GM12875 (cell line): ENCODE data around the gene MACROD1.
A peak's percentile ranks its signal among the peaks of the same experiment; 100 is the strongest.

Experiments
- H3K4me3 ChIP-seq: one replicate; pipeline ENCODE4 v1.5.1; 2011; ENCODE audit warnings: low read depth, low read length, control low read depth
- CTCF ChIP-seq: IDR thresholded peaks from 2 replicates; pipeline ENCODE4 v1.5.1; 2011; ENCODE audit warnings: low read depth, mild to moderate bottlenecking, control low read depth, inconsistent platforms, low read length, moderate library complexity, borderline replicate concordance; ENCODE audit not compliant: insufficient read depth

Gene MACROD1

GRCh38 chr11:64093233-64094039 lies 72.5 kb downstream of the MACROD1 start:
- no peak overlapping the region for H3K4me3 ChIP-seq
- TF ChIP-seq CTCF: no peak

GRCh38 chr11:64092761-64093136 lies 73.2 kb downstream of the MACROD1 start:
- TF ChIP-seq CTCF: no peak
- H3K4me3 ChIP-seq: no peak overlapping the region

GRCh38 chr11:64092111-64092760 lies 73.7 kb downstream of the MACROD1 start:
- no peak overlapping the region for H3K4me3 ChIP-seq
- no peak for TF ChIP-seq CTCF

DNA sequence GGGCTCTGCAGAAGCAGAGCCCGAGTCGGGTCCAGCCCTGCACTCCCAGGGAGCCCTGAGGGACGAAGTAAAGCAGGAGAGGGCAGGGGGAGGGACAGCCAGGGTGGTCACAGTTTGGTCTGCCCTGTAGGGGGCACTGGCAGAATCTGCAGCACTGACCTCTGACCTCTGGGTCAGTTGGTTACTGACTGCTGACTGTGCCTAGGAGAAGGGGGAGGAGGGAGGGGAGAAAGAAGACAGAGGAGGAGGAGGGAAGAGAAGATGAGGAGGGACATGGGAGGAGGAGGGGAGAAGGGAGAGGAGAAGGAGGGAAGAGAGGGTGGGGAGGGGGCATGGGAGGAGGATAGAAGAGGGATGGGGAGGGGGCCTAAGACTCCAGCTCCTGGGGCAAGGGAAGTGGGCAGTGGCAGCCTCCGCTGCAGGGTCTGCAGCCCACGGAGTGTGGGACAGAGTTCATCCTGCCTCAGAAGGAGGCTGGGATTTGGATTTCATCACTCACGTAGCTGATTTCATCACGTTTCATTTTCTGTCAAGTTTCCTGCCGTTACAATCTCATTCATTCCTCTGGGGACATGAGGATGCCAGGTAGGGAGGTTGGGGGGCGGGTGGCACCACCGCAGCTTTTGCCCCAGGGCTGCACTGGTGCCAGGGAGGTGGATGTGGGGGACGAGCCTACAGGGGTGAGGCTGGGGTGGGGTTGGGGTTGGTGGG lies 75.0 kb downstream of the MACROD1 start:
- H3K4me3 ChIP-seq: no peak overlapping the region
- TF ChIP-seq CTCF: 0 out of 2 replicates have a peak, but pooled peaks have one; percentile 1

DNA sequence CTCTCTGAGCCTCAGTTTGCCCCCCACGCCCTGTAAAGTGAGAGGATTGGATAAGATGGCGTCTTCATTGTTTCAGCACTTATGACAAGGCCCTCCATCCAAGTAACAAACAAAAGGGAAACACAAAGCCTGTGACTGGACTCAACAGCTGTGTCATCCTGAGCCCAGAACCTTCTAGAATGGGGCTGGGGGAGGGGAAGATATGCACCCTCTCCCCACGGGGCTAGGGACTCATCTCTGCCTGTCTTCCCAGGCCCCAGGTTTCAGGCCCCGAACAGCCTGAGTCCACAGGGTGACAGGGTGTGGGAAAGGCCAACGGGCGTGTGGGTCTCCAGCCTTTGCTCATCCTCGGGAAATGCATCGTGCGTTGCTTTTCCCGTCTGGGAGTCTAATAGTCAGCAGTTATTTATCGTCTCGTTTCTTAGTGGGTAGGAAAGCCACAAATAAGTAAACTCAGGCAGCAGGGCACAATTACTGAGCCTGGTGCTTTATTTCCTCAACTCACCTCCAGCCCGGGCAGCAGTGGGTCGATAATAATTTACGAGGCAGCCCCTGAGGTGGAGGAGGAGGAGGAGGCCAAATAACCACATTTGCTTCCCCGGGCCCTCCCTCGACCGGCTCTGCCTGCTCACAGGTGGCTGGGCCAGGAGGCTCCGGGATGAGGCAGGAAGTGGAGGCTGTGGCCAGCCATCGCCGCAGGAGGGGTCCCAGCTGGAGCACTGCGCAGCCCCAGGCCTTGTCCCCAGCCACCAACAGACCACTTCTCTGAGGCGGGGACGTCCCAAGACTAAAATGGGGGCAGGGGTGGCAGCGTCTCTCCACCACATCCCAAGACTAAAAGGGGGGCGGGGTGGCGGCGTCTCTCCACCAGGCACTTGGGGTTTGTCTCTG lies 75.8 kb downstream of the MACROD1 start:
- no peak for TF ChIP-seq CTCF
- no peak overlapping the region for H3K4me3 ChIP-seq

DNA sequence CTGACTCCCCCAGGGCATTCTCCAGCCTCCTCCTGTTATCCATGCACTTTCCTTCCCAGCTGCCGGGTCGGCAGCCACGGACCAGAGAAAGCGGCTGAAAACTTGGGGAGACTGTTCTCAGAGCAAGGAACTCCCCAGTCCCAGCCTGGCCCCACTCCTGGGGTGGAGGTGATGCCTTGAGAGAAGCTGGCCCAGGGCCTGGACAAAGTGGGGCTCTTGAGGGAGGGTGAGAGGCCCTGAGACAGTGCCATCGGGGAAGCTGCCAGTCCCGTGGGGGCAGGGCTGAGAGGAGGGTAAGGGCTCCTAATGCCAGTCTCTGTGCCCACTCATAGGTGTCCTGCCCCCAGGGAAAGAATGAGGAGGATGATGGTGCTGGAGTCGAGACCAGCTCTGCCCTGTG lies 76.4 kb downstream of the MACROD1 start:
- no peak for TF ChIP-seq CTCF
- no peak overlapping the region for H3K4me3 ChIP-seq
